Measurements from ENCODE around the gene PRR33. TPM values are rescaled to one million over a fixed set of nuclear protein-coding genes. Genes with fewer than 3 reads are reported as not detected.

The PRR33 gene
- total RNA-seq, 1 donor from 2014 or later = 0.16 TPM

DNA sequence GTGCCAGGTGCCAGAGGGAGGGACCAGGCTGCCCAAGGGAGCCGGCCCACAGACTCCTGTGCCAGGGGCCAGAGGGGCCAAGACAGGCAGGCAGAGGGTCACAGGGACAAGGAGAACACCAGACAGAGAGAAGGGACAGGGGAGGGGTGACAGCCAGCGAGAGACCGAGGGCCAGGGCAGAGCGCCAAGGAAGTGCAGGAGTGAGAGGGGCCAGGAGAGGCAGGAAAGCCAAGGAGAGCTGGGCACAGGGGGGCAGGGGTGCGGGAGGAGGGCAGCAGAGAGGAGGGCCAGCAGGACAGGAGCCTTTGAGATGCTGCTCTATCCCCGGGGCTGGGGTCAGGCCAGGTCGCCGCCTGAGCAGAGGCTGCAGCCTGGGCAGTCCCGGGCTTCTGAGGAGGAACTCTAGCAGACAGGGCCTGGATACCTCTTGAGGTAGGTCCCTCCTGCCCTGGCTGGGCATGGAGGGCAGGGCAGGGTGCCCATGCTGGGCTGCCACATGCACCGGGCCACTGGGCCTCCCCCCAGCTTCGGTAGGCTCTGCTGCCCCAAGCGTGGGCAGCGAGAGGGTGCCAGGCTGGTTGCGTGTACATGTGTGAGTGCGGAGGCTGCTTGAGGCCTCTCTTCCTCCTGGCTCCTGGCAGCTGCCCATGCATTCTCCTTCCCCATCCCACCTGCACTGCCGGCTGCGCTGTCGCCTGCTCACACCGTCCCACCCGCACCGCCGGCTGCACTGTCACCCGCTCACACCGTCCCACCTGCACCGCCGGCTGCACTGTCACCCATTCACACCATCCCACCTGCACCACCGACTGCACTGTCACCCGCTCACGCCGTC lies 26.6 kb downstream of the PRR33 start:
- Mint-ChIP-seq H3K27me3 (no peaks in the 10 kb centered on the region), H3K4me3 (no peak overlapping the region), H3K36me3 (ENCODE audit: low read depth) (peaks cover 32% of the 10 kb centered on the region), H3K9me3 (no peaks in the 10 kb centered on the region), H3K27ac (no peak overlapping the region), H3K4me1 (peaks cover 44% of the 10 kb centered on the region)
- ATAC-seq (ENCODE audit: low read depth) = no peak
- intact Hi-C loops (cut with micrococcal nuclease) = no loop called here
- TF ChIP-seq, protein P1, sequence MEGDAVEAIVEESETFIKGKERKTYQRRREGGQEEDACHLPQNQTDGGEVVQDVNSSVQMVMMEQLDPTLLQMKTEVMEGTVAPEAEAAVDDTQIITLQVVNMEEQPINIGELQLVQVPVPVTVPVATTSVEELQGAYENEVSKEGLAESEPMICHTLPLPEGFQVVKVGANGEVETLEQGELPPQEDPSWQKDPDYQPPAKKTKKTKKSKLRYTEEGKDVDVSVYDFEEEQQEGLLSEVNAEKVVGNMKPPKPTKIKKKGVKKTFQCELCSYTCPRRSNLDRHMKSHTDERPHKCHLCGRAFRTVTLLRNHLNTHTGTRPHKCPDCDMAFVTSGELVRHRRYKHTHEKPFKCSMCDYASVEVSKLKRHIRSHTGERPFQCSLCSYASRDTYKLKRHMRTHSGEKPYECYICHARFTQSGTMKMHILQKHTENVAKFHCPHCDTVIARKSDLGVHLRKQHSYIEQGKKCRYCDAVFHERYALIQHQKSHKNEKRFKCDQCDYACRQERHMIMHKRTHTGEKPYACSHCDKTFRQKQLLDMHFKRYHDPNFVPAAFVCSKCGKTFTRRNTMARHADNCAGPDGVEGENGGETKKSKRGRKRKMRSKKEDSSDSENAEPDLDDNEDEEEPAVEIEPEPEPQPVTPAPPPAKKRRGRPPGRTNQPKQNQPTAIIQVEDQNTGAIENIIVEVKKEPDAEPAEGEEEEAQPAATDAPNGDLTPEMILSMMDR (IDR thresholded peaks at IDR 0.05) = no peak
- CTCF ChIA-PET = no interaction called here
- POLR2A ChIA-PET = interaction anchor here (1.3 kb wide), 1 partner anchor 17 kb away, joined by 3 read pairs; no protein-coding TSS in a partner anchor
- DNase-seq = no peak

DNA sequence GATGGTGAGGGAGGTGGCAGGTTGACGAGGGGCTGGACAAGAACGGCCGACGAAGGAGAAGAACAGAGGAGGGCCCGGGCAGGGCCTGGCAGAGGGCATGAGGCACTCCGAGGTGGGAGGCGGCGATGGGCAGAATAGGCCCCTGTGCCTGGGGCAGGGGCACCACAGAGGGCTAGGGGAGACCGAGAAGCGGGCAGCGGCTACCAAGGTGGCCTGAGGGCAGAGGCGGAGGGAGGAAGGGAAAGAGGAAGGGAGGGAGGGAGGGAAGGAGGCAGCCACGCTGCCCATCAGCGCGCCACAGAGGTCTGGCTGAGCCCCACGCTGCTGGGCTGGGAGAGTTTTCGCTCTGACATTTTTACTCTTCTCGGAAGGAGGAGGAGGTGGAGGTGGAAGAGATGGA lies 27.5 kb downstream of the PRR33 start:
- H3K27me3 Mint-ChIP-seq = no peaks in the 10 kb centered on the region
- DNase-seq (no peak), ATAC-seq (ENCODE audit: low read depth) (no peak)
- intact Hi-C loops (cut with micrococcal nuclease) = no loop called here
- TF ChIP-seq, protein P1 (IDR thresholded peaks at IDR 0.05) = no peak
- H3K4me3 Mint-ChIP-seq = no peak overlapping the region
- no peaks in the 10 kb centered on the region for H3K9me3 Mint-ChIP-seq
- peaks cover 39% of the 10 kb centered on the region for H3K4me1 Mint-ChIP-seq
- CTCF ChIA-PET = no interaction called here
- no peak overlapping the region for H3K27ac Mint-ChIP-seq
- H3K36me3 Mint-ChIP-seq (ENCODE audit: low read depth) = peaks cover 28% of the 10 kb centered on the region
- POLR2A ChIA-PET = no interaction called here

DNA sequence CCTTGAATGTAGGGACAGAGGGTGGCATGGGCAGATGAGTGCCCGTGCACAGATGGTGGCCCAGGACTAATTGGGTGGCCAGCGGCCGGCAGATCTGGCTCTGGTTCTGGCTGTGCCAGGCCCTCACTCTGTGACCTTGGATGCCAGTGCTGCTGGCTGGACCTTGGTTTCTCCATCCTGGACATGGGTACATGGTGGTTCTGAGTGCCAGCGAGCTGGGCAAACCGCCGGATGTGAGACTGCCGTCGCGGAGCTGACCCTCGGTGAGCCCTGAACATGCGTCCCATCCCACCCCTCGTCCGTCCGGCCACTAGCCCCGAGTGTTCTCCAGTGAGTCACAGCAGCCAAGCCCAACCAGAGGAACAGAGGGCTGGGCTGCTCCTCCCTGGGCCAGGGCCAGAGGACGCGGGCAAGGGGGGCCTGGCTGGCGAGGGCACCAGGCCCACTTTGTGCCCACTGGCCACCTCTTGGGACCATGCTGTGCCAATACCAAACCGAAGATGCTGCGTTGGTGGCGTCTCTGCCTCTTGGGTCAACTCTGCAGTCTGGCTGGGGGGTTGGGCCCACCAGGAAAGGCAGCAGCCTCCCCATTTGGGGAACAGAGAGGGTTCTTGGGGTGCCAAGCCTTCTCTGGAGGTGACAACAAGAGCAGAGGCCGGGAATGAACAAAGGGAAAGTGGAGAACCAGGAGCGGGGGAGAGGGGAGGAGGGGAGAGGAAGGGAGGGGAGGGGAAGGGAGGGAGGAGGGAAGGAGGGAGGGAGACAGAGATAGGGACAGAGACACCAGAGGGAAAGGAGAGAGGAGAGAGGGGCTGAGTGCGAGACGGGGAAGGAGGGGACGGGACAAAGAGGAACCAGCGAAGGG lies 28.1 kb downstream of the PRR33 start:
- peaks cover 27% of the 10 kb centered on the region for H3K36me3 Mint-ChIP-seq (ENCODE audit: low read depth)
- DNase-seq (no peak), ATAC-seq (ENCODE audit: low read depth) (no peak)
- no peaks in the 10 kb centered on the region for H3K9me3 Mint-ChIP-seq
- H3K4me1 Mint-ChIP-seq = peaks cover 39% of the 10 kb centered on the region
- no peak overlapping the region for H3K4me3 Mint-ChIP-seq
- intact Hi-C loops (cut with micrococcal nuclease) = no loop called here
- H3K27me3 Mint-ChIP-seq = no peaks in the 10 kb centered on the region
- H3K27ac Mint-ChIP-seq = no peak overlapping the region
- TF ChIP-seq, protein P1 (IDR thresholded peaks at IDR 0.05) = no peak
- CTCF ChIA-PET = interaction anchor here (1.9 kb wide), 1 partner anchor 13 kb away, joined by 4 read pairs; no protein-coding TSS in a partner anchor
- POLR2A ChIA-PET = no interaction called here

DNA sequence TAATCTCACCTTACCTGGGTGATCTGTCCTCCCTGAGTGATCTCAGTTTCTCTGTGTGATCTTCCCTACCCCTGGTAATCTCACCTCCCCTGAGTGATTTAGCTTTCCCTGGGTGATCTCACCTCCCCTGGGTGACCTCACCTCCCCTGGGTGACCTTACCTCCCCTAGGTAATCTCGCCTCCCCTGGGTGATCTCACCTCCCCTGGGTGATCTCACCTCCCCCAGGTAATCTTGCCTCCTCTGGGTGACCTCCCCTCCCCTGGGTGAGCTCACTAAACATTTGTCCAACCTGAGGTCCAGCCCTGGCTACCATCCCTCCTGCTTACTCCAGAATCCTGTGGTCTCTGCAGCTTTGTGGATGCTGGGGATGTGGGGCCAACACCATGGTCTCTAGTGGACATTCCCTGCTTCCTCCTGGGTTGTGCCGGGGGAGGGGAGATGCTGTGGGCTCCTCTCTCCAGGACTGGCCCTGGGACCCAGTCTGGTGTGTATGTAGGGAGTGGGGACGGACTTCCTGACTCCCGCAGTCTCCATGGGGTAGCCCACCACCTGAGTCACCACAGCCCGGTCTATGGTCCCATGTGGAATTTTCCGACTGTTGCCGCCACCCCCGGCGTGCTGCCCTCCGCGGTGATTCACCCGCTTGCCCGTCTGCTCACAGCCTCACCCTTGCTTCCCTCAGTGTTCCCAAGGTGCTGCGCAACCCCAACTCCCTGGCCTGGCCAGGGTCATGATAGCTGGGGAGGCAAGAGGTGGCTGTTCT lies 28.9 kb downstream of the PRR33 start:
- DNase-seq (no peak), ATAC-seq (ENCODE audit: low read depth) (no peak)
- Mint-ChIP-seq H3K4me3 (no peak overlapping the region), H3K27ac (peak overlapping the region; percentile 11), H3K27me3 (no peaks in the 10 kb centered on the region), H3K36me3 (ENCODE audit: low read depth) (peaks cover 30% of the 10 kb centered on the region), H3K4me1 (peaks cover 41% of the 10 kb centered on the region), H3K9me3 (no peaks in the 10 kb centered on the region)
- POLR2A ChIA-PET = no interaction called here
- intact Hi-C loops (cut with micrococcal nuclease) = no loop called here
- CTCF ChIA-PET = interaction anchor here (1.9 kb wide), 1 partner anchor 14 kb away, joined by 4 read pairs; no protein-coding TSS in a partner anchor
- TF ChIP-seq, protein P1 (IDR thresholded peaks at IDR 0.05) = no peak
